22Rv1 (cell line): ENCODE measurements around the gene NCK2.

ENCODE experiments used
- CTCF ChIP-seq: fragments of 450-650 bp; IDR thresholded peaks from 2 replicates; pipeline ENCODE4 v1.5.1; 2017; ENCODE audit warnings: mild to moderate bottlenecking
- ZFX ChIP-seq: fragments of 450-650 bp; IDR thresholded peaks from 2 replicates; pipeline ENCODE4 v1.6.1; 2017; ENCODE audit warnings: antibody characterized with exemption, borderline replicate concordance

GRCh38 chr2:105711394-105711793 lies 33.3 kb upstream of the NCK2 start:
- no peak for TF ChIP-seq CTCF
- no peak for TF ChIP-seq ZFX
